Stomach (tissue), 9 donors: Measurements from ENCODE around the gene CMYA5. TPM values are rescaled to one million over a fixed set of nuclear protein-coding genes. Genes with fewer than 3 reads are reported as not detected.

Experiments
- DNase-seq, 2 donors: peaks; one replicate each; pipeline versions ENCODE4 v3.0.0 to v3.0.0-alpha.2; 2013 to 2019
- H3K27ac ChIP-seq, 5 donors: fragments of 200-600 bp in 4 of 5; sonication (generic) in 4 of 5; one replicate each; pipeline ENCODE4 v1.5.1; 2013 to 2019; ENCODE audit warnings: mild to moderate bottlenecking in 1 of 5, moderate library complexity in 1 of 5
- H3K27me3 ChIP-seq, 3 donors: fragments of 200-600 bp; sonication (generic); one replicate each; pipeline ENCODE4 v1.5.1; 2017 to 2019; ENCODE audit warnings: mixed run types in 1 of 3
- H3K36me3 ChIP-seq, 4 donors: fragments of 200-600 bp; sonication (generic); 1 replicate in 3 of 4; 2 replicates in 1 of 4; pipeline ENCODE4 v1.5.1; 2016 to 2019
- H3K4me1 ChIP-seq, 4 donors: fragments of 200-600 bp; sonication (generic); one replicate each; pipeline ENCODE4 v1.5.1; 2016 to 2019
- H3K4me3 ChIP-seq, 4 donors: fragments of 200-600 bp; sonication (generic) in 3 of 4; one replicate each; pipeline ENCODE4 v1.5.1; 2016 to 2019; ENCODE audit warnings: mild to moderate bottlenecking in 1 of 4
- H3K9me3 ChIP-seq, 4 donors: fragments of 200-600 bp; sonication (generic); one replicate each; pipeline ENCODE4 v1.5.1; 2016 to 2019
- CTCF ChIP-seq, 7 experiments: fragments of 450-650 bp in 4 of 7; fragments of 200-600 bp in 3 of 7; sonication (generic) in 3 of 7; IDR thresholded peaks; one replicate each; pipeline ENCODE4 v1.5.1; 2016 to 2019; ENCODE audit warnings: antibody characterized with exemption in 7 of 7, control low read depth in 2 of 7, mild to moderate bottlenecking in 1 of 7
- EP300 ChIP-seq: sonication (generic); formaldehyde crosslinking; IDR thresholded peaks from one replicate; pipeline ENCODE4 v1.6.1; 2017; ENCODE audit warnings: antibody characterized with exemption
- POLR2A ChIP-seq, 4 donors: fragments of 450-650 bp; IDR thresholded peaks; one replicate each; pipeline ENCODE4 v1.6.1; 2016; ENCODE audit warnings: antibody characterized with exemption in 4 of 4, control low read depth in 2 of 4, mild to moderate bottlenecking in 1 of 4, moderate library complexity in 1 of 4
- POLR2AphosphoS5 ChIP-seq, 3 donors: sonication (generic); formaldehyde crosslinking; IDR thresholded peaks; one replicate each; pipeline ENCODE4 v1.6.1; 2016; ENCODE audit warnings: antibody characterized with exemption in 3 of 3
- WGBS, 5 donors: extraction: QIAGEN DNeasy Blood & Tissue Kit in 3 of 5; methylation state at CpG; one replicate each; pipeline versions ENCODE4 v1.1.5 to v1.1.7; 2013 to 2018; 5-methylcytosine and 5-hydroxymethylcytosine counted together
- intact Hi-C: fragments of 100-400 bp; cut with DNase I; formaldehyde crosslinking; loops from one replicate; pipeline ENCODE4 v1.15.1; 2023; ENCODE audit warnings: low total_unique reads
- polyA plus RNA-seq, 3 donors: library from polyadenylated mRNA; stranded (reverse); fragments of 200-250 nt; gene quantifications; one replicate each; pipeline ENCODE4 v1.2.3, GENCODE V29; 2013
- total RNA-seq, 5 donors: library from RNA; depleted of rRNA; stranded (reverse); fragments of >200 nt; gene quantifications; one replicate each; pipeline versions ENCODE4 v1.1.0 to v1.2.3, GENCODE V29; 2014 to 2016
- donor health status: healthy with polysubstance abuse.
- donor health status: Bipolar disorder and iron deficiency.
- donor health status: healthy.

CMYA5 gene
- total and polyA plus RNA-seq, 8 donors, result under 0.01 to 13.8 (median 3.4) TPM

- intact Hi-C loops, result no loop called here
- TF ChIP-seq POLR2AphosphoS5 (IDR thresholded peaks at IDR 0.05) (no peak), EP300 (no peak), CTCF (IDR thresholded peaks at IDR 0.05) (no peak), POLR2A (IDR thresholded peaks at IDR 0.05) (no peak)
- no peak overlapping the region for H3K4me3 ChIP-seq
These were observed 122.3 kb downstream of the CMYA5 start for GRCh38 chr5:79811904-79812303.

GRCh38 chr5:79814699-79815098 lies 125.1 kb downstream of the CMYA5 start:
- DNase-seq, result no peak
- intact Hi-C loops, result no loop called here
- WGBS, 5 donors, result 51 to 70% (median 63%) methylated on average over 2 of the region's 2 CpGs

More at GRCh38 chr5:79811904-79812303, 122.3 kb downstream of the CMYA5 start:
- Histone ChIP-seq H3K27me3 (no peaks in the 10 kb centered on the region), H3K4me1 (no peaks in the 10 kb centered on the region), H3K9me3 (no peaks in the 10 kb centered on the region), H3K27ac (no peak overlapping the region), H3K36me3 (no peaks in the 10 kb centered on the region)
- WGBS, 5 donors, result 85 to 96% (median 90%) methylated on average over 3 of the region's 3 CpGs
- DNase-seq, result no peak

GRCh38 chr5:79816014-79816413 lies 126.4 kb downstream of the CMYA5 start:
- intact Hi-C loops, result no loop called here
- Histone ChIP-seq H3K9me3 (no peaks in the 10 kb centered on the region), H3K36me3 (no peaks in the 10 kb centered on the region), H3K27me3 (no peaks in the 10 kb centered on the region), H3K27ac (no peak overlapping the region), H3K4me3 (no peak overlapping the region), H3K4me1 (no peaks in the 10 kb centered on the region)
- DNase-seq, result no peak
- 74 to 83% (median 83%) methylated on average over 2 of the region's 2 CpGs for WGBS, 5 donors
- TF ChIP-seq POLR2AphosphoS5 (IDR thresholded peaks at IDR 0.05) (no peak), POLR2A (IDR thresholded peaks at IDR 0.05) (no peak), EP300 (no peak), CTCF (IDR thresholded peaks at IDR 0.05) (no peak)

More at GRCh38 chr5:79814699-79815098, 125.1 kb downstream of the CMYA5 start:
- H3K4me3 ChIP-seq, result no peak overlapping the region
- TF ChIP-seq CTCF (IDR thresholded peaks at IDR 0.05) (no peak), POLR2AphosphoS5 (IDR thresholded peaks at IDR 0.05) (no peak), EP300 (no peak)
- H3K27me3 ChIP-seq, result no peaks in the 10 kb centered on the region
- no peaks in the 10 kb centered on the region for H3K36me3 ChIP-seq
- H3K4me1 ChIP-seq, result no peaks in the 10 kb centered on the region
- no peak overlapping the region for H3K27ac ChIP-seq
- no peaks in the 10 kb centered on the region for H3K9me3 ChIP-seq

- Histone ChIP-seq H3K4me1 (no peaks in the 10 kb centered on the region), H3K36me3 (no peaks in the 10 kb centered on the region), H3K9me3 (no peaks in the 10 kb centered on the region), H3K27me3 (peaks cover 0 to 5% (median 0%) of the 10 kb centered on the region in 3 donors), H3K4me3 (no peak overlapping the region), H3K27ac (no peak overlapping the region)
- TF ChIP-seq CTCF (IDR thresholded peaks at IDR 0.05) (no peak), POLR2A (IDR thresholded peaks at IDR 0.05) (no peak), EP300 (no peak), POLR2AphosphoS5 (IDR thresholded peaks at IDR 0.05) (no peak)
- WGBS, 5 donors, result 82 to 96% (median 90%) methylated on average over 5 of the region's 5 CpGs
- no peak for DNase-seq
- intact Hi-C loops, result no loop called here
These were observed 131.0 kb downstream of the CMYA5 start for GRCh38 chr5:79820648-79821047.
